GM12873 (cell line): ENCODE data around the gene PPP2R3A.

Source experiments
- TF ChIP-seq, protein P1 (sequence below): IDR thresholded peaks from 2 replicates; pipeline ENCODE4 v1.5.1; 2012; ENCODE audit warnings: low read depth, mild to moderate bottlenecking, moderate library complexity, low read length, control low read depth; ENCODE audit not compliant: insufficient read depth; ENCODE audit errors: missing control alignments

The PPP2R3A gene

DNA sequence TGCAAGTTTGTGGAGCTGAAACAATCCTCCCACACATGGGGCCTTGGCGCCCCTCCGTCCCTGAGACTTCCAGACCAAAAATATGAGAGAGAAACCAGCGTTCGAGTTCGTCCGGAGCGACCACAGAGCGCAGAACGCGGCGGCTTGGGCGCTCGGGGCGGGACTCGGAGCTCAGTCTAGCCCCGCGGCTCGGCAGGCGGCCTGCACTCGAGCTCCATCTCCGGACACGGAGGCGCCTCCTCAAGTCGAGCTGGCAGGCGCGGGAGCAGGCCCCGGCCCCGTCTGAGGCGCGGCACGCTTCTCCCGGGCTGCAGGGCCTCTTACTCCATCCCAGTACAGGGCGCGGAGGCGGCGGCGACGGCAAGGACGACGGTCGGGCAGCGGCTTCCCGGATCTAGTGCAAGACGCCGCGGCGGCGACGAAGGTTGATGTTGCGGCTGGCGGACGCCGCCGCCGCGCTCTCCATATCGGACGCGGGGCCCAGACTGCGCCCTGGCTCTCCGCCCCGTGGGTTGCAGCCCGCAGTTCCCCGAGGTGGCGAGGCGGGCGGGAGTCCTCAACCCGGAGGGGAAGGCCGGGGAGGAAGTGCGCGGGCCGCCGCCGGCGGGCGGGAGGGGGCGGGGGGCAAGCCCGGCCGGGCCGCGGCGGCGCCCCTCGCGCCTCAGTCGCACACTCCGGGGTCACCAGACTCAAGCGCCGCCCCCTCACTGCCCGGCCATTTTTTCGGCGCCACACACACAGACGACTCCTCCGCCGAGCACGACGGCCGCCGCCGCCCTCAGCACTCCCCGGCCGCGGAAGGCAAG lies 229.9 kb downstream of the PPP2R3A start:
- TF ChIP-seq, protein P1, sequence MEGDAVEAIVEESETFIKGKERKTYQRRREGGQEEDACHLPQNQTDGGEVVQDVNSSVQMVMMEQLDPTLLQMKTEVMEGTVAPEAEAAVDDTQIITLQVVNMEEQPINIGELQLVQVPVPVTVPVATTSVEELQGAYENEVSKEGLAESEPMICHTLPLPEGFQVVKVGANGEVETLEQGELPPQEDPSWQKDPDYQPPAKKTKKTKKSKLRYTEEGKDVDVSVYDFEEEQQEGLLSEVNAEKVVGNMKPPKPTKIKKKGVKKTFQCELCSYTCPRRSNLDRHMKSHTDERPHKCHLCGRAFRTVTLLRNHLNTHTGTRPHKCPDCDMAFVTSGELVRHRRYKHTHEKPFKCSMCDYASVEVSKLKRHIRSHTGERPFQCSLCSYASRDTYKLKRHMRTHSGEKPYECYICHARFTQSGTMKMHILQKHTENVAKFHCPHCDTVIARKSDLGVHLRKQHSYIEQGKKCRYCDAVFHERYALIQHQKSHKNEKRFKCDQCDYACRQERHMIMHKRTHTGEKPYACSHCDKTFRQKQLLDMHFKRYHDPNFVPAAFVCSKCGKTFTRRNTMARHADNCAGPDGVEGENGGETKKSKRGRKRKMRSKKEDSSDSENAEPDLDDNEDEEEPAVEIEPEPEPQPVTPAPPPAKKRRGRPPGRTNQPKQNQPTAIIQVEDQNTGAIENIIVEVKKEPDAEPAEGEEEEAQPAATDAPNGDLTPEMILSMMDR = peak; percentile 1

- TF ChIP-seq, protein P1 = no peak
Observed at GRCh38 chr3:136196064-136196400, 230.5 kb downstream of the PPP2R3A start, which contains the start of gene MSL2. Gene MSL2 (minus strand): TSS chr3:136196335. CDS start chr3:136195113, 1,222 bp downstream.

DNA sequence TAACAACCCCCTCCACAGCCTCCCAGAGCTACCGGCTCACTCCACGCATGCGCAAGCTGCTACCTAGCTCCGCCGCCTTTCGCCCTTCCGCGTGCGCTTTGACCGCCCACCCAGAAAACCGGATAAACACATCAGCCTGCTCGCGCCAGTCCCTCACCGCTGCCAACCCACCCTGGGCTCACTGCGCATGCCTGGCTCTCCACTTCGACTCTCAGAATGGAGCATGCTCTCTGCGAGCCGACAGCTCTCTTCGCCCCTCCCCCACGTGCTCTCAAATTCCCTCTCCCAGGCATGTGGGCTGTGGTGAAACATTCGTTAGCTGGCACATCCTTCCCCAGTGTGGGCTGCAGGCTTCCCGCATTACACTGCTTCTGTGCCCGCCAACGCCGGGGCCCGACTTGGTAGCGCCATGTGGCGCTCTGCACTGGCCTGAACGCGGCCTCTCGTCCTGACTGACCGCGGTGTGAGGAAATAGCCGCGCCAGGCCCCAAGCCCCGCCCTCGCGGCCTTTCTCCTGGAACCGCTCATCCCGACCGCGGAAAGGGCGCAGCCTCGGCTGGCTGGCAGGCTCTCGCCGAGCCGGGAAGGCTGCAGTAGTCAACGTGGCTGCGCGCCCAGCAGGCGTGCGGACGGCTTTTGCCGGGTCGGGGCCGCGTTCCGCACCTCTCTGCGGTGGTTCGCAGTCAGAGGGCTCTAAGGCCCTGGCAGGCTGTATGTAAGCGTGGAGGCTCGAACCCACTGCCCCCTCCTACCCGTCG lies 231.1 kb downstream of the PPP2R3A start:
- TF ChIP-seq, protein P1 = no peak

DNA sequence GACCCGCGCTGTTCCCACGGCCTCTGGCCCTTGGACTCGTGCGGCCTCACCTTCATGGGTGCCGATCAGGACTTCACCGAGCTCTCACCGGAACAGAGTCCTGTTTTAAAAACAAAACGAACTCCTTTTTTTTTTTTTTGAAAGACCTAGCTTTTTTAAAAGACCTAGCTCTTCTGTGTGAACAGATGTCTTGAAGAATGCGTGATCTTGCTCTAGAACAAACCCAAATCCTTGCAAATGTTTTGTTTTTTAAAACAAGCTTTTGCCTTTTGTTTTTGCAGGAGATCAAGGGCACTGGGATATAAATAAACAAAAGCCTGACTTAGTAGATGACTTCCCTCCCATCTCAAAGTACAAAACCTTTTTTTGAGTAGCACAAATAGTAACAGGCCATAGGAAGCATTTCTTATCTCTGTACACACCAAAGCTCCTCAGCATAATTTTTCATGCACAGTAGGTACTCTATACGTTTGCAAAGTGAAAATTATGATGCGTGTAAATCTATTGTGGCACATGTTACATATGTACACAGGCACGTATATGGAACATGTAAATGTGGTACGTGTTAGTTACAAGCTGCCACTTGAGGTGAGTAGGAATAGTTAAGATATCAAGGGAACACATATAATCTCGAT lies 231.7 kb downstream of the PPP2R3A start:
- TF ChIP-seq, protein P1 = no peak
